Measurements from ENCODE around the gene NANOS3. TPM values are rescaled to one million over a fixed set of nuclear protein-coding genes. Genes with fewer than 3 reads are reported as not detected.

NANOS3 gene
- total and polyA plus RNA-seq, 10 of the 15 experiments (the other 5 are each of a cell fraction or from before 2014, with no cell fraction given): 0.31 to 1.7 (median 0.81) TPM

GRCh38 chr19:13840305-13841085 lies 36.4 kb upstream of the NANOS3 start:
- ATAC-seq (peak; percentile 10), FAIRE-seq (no peak), DNase-seq (ENCODE audit: low read depth, low spot score) (no peak)
- 2% methylated on average over 23 of the region's 23 CpGs for WGBS (ENCODE audit: insufficient coverage, insufficient replicate concordance, low lambda C conversion rate, missing lambda C conversion rate)
- no TSS peak for BruUV-seq (replicated peaks)
- Histone ChIP-seq H3K27ac (ENCODE audit: control insufficient read depth, insufficient read depth) (peak overlapping the region; percentile 96), H3K9me3 (replicated peaks; ENCODE audit: control insufficient read depth, insufficient read depth, low read length) (no peaks in the 10 kb centered on the region), H3K79me2 (ENCODE audit: control insufficient read depth, insufficient read depth, low read length) (peaks cover 55% of the 10 kb centered on the region), H3K4me3 (peak overlapping the region; percentile 92), H3K9ac (ENCODE audit: control insufficient read depth, insufficient read depth, low read length) (peak overlapping the region; percentile 94), H3K4me1 (ENCODE audit: control insufficient read depth, insufficient read depth, low read length) (peaks cover 57% of the 10 kb centered on the region), H2AFZ (ENCODE audit: control insufficient read depth, low read depth, low read length) (no peak overlapping the region), H3K27me3 (replicated peaks in 1 of 2; ENCODE audit: control insufficient read depth in 2 of 2, insufficient read depth in 2 of 2, low read length in 1 of 2) (no peaks in the 10 kb centered on the region), H3K4me2 (ENCODE audit: control insufficient read depth, insufficient read depth) (peak overlapping the region; percentile 99), H3K36me3 (ENCODE audit: control insufficient read depth in 2 of 2, insufficient read depth in 2 of 2, low read length in 1 of 2) (peaks cover 0 to 3% of the 10 kb centered on the region in 2 experiments; a peak in 1 of 4 replicates), H4K20me1 (ENCODE audit: control insufficient read depth, insufficient read depth) (no peaks in the 10 kb centered on the region)
- RAD21 ChIA-PET (ENCODE audit: unreplicated experiment): interaction anchor here (0.5 to 4.9 kb wide), 6 partner anchors 12 to 166 kb away, joined by 3 to 68 read pairs (median 3); partner anchors contain the start of genes RFX1 and ZSWIM4
- CTCF ChIA-PET: interaction anchor here (1.1 to 7.1 kb wide), 3 partner anchors 19 to 56 kb away, joined by 4 to 51 read pairs (median 5); no protein-coding TSS in a partner anchor
- intact Hi-C loops (cut with micrococcal nuclease; ENCODE audit: unreplicated experiment): loop anchor here (10.0 kb wide), 1 partner anchor 686 kb away; the partner anchor contains the start of genes IER2 and STX10
- SMC1A ChIA-PET (ENCODE audit: uncharacterized antibody, unreplicated experiment): interaction anchor here (0.9 to 4.2 kb wide), 3 partner anchors 15 to 44 kb away, joined by 3 to 37 read pairs (median 4); no protein-coding TSS in a partner anchor
- POLR2A ChIA-PET: interaction anchor here (1.0 to 7.5 kb wide), 10 partner anchors 7 to 688 kb away, joined by 3 to 85 read pairs (median 5); partner anchors contain the start of gene ZSWIM4
- in situ Hi-C loops (cut with MboI): loop anchor here (10.0 kb wide), 1 partner anchor 686 kb away; the partner anchor contains the start of genes IER2 and STX10
- TF ChIP-seq SREBF1 (IDR thresholded peaks at IDR 0.05; ENCODE audit: low read length) (no peak), DPF2 (IDR thresholded peaks at IDR 0.05) (peak; percentile 50; the same call in 1 of the 2 replicates), POLR2AphosphoS5 (IDR thresholded peaks at IDR 0.05; ENCODE audit: low read length) (peak; percentile 48), SMAD5 (IDR thresholded peaks at IDR 0.05; ENCODE audit: low read depth) (no peak), LARP7 (IDR thresholded peaks at IDR 0.05) (peak; percentile 56; the same call in 1 of the 2 replicates), POLR2A (IDR thresholded peaks at IDR 0.05; ENCODE audit: low read depth, low read length) (0 out of 2 replicates have a peak, but pooled peaks have one; percentile 22), SKIL (IDR thresholded peaks at IDR 0.05; ENCODE audit: low read depth, poor library complexity, severe bottlenecking) (no peak), KAT2A (conservative IDR thresholded peaks at IDR 0.05; ENCODE audit: control insufficient read depth, low read depth, low read length) (no peak), BHLHE40 (IDR thresholded peaks at IDR 0.05; ENCODE audit: borderline replicate concordance in 1 of 2, low read depth in 2 of 2, low read length in 1 of 2) (peak in 1 of 2 experiments; percentile 22; a peak in 1 of 4 replicates), BACH1 (IDR thresholded peaks at IDR 0.05; ENCODE audit: borderline replicate concordance) (peak; percentile 17; the same call in 1 of the 2 replicates), YBX1 (IDR thresholded peaks at IDR 0.05) (no peak), PAX5 (IDR thresholded peaks at IDR 0.05; ENCODE audit: borderline replicate concordance, low read depth, low read length) (peak; percentile 80; the same call in 1 of the 2 replicates), EGR1 (IDR thresholded peaks at IDR 0.05; ENCODE audit: borderline replicate concordance in 1 of 2, low read depth in 2 of 2, low read length in 2 of 2) (no peak), GATAD2B (conservative IDR thresholded peaks at IDR 0.05; ENCODE audit: low read depth) (peak; percentile 62), ZNF687 (IDR thresholded peaks at IDR 0.05) (peak; percentile 62)
- TF ChIP-seq, protein P1, sequence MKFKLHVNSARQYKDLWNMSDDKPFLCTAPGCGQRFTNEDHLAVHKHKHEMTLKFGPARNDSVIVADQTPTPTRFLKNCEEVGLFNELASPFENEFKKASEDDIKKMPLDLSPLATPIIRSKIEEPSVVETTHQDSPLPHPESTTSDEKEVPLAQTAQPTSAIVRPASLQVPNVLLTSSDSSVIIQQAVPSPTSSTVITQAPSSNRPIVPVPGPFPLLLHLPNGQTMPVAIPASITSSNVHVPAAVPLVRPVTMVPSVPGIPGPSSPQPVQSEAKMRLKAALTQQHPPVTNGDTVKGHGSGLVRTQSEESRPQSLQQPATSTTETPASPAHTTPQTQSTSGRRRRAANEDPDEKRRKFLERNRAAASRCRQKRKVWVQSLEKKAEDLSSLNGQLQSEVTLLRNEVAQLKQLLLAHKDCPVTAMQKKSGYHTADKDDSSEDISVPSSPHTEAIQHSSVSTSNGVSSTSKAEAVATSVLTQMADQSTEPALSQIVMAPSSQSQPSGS (IDR thresholded peaks at IDR 0.05; ENCODE audit: low read length): no peak
